Measurements from ENCODE around the gene HIC1.
A peak's percentile ranks its signal among the peaks of the same experiment; 100 is the strongest.

Gene HIC1

DNA sequence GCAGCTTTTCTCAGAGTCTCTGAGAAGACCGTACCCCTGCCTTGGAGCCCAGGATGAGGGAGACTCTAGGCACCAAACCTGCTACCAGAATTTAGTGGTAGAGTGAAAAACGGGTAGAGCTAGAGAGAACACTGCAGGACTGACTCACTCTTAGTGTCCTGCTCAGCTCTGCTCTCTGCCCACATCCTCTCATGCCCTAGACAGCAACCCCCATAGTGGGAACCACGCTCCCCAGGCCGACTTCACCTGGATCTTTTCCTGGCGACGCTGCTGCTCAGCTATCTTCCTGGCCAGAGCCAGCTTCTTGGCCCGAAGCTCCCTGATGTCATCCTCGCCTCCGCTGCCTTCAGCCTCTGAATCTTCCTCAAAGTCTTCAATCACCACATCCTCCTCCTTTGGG is 26.7 kb downstream of the HIC1 start:
- DNase-seq (ENCODE audit: low spot score), result no peak

DNA sequence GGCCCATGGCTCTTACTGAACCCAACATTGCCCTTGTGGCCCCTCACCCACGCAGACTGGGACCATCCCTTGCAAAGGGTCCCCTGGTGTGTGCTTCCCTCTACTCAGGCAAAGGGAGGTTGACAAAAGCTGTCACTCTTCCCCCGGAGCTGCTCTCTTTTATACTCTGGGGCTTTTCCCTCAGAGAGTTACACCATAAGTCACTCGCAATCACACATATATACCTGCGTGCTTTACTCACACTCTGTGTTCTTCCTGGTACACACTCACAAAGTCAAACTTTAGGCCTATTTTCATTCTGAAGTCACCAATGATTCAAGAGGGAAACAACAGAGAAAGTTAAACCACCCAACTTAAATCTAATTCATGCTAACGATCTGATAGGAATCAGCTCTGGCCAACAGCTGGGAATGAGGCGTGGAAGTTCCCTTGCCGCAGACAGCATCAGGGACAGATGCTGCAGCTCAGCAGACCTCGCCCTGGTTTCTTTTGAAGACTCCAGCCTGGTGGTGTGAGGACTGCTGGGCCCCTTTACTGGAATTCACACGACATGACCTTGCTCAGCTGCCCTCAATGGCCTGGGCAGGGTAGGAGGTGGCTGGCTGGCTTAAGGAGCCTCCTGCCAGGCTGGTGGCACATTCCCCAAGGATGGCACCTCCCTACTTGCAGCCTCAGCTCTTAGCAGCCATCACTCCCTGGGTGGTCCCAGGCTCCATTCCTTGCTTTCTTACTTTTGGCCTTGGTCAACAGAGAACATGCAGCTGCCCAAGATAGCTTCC is 27.3 kb downstream of the HIC1 start:
- DNase-seq (ENCODE audit: low spot score), result no peak

DNA sequence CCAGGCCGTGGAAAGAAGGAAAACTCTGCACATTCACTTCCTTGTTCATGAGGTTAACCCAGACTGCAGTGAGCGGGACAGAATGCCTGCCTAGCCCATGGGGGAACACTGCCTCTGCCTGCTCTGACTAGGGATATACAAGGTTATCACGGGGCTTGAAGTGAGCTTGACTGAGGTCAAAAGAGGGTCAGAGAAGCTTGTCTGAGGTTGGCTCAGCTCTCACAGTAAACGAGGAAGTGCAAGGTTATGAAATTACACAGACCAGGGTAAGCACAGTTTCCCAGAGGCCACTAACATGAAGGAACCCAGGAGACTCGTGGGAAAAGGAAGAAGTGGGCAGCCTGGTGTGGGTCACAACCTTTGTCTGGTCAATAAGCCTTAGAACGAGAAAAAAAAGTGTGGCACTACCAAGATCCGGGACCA is 28.7 kb downstream of the HIC1 start:
- DNase-seq (ENCODE audit: low spot score), result no peak

DNA sequence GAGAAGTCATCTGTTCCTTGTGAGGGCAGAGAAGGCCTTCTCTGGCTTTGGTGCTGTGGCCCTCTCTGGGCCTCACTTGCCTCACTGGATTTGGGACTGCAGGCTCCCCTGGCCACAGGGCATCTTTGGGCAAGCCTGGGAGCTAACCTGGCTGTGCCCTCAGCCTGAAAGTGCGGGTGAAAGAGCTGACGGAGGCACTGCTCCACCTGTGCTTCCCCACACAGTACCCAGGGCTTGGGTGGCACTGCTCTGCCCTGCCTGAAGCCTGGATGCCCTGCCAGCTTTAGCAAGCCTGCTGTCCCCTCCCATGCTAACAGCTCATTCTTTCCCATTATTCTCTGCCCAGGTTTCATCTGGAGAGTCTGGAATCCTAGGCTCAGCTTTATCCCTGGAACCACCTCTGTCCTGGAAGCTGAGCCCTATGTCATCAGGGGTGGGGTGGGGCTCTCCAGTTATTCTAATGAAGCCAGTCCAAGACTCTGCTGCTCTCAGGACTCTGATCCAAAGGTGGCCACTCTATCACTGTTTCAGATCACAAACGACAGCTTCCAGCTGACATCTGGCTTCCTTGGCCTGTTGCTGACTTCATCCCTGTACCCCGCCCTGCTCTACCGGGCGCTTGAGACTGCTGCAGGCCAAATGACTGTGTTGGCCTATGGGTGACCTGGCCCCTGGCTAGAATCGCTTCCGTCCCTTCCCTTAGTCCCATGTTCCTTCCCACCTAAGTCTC is 29.3 kb downstream of the HIC1 start:
- DNase-seq (ENCODE audit: low spot score), result no peak

DNA sequence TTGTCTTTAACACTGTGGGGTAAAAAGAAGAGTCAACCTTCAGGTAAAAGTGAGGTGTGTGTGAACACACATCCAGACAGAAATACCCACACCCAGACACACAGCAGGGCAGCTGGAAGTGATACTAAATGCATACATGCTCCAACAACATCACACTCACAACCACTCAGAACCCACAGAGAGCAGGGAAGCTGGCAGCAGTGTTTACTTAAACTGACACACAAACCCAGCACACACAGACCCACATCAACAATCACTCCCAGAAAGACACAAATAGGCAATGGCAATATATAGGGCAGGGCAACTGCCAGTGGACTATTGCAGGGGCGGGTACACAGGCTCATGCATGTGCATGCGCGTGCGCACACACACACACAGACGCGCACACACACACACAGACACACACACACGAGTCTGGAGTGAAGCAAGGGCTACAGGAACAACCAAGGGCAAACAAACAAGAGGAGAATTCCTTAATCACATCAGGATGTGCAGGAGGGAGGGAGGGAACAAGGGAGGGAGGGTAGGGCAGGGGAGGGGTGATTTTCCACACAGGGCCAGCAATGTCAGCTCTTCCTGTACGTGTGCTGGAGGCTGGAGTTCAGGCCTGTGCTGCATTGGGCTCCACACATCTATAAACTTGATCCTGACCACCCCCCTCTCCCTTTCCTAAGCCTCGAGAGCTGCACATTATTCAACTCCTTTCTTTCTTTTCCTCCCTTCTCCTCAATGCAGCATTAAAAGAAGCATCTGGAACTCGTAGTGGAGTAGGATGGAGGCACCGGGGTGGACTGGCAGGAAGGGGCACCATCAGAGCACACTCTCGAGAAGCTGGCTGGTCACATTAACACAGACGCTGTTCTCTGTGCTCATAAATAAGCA is 30.1 kb downstream of the HIC1 start:
- DNase-seq (ENCODE audit: low spot score), result no peak

DNA sequence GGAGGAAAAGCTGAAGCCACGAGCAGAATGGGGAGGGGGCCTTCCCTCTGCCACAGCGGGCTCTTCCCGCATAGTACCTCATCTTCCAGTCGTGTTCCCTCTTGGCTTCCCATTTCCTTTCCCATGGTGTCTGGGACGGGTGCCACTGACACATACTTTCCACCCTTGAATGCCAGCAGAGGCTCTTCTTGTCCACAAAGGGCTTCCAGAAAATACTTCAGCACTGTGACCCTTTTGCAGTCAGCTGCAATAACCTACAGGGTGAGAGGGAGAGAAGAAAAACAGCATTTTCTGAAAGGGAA is 30.7 kb downstream of the HIC1 start:
- DNase-seq (ENCODE audit: low spot score), result no peak

DNA sequence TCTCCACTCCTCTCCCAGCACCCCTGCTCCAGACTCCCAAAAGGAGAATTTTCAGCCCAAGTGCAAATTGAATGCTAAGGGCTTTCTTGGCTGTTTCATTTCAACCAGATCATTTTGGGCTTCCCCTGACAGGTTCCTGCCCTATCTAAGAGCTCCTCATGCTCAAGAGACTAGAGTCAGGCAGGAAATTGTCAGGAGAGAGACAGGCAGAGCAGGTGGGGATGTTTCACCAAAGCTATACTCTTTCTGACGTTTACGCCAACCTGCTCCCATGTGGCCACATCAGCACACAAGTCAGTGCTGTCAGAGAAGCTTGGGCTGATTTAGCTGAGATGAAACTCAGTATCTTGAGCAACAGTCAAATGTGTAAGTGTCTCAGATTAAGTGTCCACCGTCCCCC is 31.4 kb downstream of the HIC1 start:
- no peak for DNase-seq (ENCODE audit: low spot score)

DNA sequence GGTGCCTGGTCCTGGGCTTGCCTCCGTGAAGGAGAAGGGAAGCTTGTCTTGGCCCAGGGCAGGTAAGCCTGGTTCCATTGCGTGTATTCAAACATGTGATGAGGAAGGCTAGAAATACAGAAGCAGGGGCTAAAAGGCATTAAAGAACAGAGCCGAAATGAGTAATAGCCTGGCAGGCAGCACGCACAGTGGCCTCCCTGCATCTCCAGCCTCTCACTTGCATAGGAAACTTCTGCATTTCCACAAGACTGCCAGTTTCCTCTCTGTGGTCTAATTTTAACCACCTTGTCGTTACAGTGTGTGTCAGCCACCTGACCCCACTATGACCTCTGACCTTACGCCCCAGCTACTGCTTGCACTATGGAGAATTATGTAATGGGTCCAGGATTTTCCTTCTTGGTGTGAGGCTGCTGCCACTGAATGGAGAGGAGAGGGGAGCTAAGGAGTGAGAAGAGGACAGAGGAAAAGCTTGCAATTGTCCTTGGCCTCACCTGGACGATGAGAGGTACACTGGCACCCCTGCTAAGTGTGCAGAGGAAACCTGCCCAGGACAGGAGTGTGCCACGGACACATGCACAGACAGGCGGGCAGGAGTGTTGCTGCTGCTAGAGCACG is 32.8 kb downstream of the HIC1 start:
- no peak for DNase-seq (ENCODE audit: low spot score)

DNA sequence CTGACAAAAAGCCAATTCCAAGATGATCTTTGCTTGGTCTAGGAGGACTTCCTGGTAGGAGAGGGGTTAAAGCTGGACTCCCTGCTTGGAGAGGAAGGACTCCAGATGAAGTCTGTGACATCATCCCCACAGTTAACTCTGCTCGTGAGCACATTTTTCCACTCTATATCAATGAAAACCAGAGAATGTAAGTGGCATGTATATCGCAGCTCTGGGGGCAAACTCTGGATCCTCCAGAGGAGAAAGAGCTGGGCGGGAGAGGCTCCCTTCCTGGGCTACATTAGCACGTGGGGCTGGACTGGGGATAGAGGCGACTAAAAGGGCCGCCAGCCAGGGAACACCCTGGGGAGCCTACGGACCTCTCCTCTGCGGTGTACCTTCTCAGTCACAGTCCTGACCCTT is 34.1 kb downstream of the HIC1 start:
- no peak for DNase-seq (ENCODE audit: low spot score)

DNA sequence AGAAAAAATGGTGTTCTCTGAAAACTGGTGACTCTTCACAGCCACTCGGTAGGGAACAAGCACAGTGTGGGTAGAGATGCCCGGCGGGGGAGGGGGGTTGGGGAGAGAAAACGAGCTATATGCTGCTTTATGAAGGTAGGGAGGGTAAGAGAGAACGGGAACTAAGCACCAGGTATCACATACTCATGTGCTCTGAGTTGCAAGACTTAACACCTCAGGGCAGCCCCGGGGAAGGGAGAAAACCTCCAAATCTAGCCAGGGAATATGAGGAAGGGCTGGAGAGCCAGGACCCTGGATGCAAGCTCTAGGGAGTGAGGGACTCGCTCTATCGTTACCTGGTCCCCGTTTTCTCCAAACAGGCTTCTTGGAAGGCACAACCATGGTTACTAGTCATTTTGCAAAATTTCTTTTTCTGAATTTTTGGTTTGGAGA is 35.3 kb downstream of the HIC1 start:
- DNase-seq (ENCODE audit: low spot score), result no peak

DNA sequence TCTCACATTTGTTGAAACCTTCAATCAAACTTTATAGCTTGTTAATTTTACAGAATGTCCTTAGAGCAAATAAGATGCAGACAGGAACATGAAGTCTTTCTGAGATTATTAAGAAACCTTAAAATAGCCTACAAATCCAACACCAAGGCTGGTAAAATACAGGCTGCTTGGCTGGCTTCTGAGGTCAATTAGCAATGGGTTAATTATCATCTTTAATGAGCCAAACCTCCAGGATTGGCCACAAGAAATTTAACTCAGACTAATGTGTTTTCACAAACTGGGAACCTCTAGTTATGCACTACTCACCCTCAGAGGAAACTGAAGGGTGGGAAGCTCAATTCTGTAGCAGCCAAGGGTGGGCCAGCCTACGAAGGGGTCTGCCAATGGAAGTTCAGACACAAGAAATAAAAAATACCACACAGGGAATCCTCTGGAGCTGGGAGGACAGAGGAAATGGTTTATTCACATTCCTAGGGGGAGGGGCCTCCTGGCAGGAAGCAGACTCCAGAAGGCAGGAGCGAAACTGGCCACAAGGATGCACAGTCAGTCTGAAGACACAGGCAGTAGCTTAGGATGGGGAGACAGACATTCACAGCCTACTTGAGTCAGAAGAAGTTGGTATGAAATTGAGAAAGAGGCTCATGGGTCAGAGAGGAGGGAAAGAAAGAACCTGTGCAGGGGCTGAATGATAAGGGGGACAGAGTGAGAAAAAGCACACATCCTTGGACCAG is 36.1 kb downstream of the HIC1 start:
- DNase-seq (ENCODE audit: low spot score), result peak; percentile 86

DNA sequence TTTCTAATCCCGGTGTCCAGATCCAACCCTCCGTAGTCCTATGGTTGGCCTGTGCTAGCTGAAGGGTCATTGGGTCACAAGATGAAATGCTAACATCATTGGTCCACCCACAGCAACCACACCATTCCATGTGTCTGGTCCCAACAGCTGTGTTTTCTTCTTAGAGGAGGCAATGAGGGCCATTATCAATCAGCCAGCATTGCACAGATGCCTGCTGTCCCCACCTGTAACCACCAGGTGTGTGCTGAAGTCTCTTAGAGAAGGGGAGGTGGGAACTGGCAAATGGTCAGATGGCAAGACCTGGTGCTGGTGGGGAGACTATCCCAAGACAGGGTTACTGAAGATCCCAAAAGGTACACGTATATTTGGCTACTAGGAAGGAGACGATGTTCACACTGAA is 37.4 kb downstream of the HIC1 start:
- DNase-seq (ENCODE audit: low spot score), result no peak

DNA sequence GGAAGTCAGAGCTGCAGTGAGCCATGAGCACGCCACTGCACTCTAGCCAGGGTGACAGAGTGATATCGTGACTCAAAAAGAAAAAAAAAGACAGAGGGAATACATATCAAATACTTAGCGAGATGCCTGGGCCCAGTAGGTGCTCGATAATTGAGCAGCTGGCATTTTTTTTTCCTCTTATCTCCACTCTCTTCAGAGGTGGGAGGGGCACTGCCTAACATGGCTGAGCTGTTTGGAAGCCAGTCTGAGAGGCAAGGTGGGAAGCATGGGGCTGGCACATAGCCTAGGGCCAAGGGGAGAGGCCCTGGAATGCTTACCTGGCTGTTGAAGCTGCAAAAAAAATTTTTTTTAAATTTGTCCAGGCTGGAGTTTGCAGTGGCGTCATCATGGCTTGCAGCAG is 38.4 kb downstream of the HIC1 start:
- DNase-seq (ENCODE audit: low spot score), result no peak

DNA sequence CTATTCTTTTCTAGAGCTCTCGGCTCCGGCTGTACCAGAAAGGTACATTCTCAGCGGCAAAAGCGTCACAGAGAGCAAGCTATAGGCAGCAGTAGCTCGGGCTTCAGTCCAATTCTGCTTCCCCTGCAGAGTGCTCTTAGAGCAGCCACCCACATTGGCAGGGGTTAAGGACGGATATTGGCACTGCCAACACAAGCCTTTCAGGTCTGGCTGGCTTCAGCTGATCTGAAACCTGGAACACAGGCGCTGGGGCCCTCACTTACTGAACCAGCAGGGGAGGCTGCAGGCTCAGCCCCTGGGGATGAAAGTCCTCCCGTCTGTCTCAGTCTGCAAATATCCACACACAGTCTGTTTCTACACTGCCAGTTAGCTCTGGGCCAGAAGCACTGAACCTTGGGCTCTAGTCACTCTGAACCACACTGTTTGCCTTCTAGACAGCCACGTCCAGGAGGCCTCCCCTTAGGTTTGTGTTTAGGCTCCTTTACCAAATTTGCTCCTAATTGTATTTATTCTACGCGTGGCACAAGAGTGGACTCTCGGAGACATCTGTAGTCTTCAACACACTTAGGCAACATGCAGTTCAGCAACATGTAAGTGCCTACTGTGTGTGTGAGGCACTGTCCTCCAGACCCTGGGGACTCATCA is 40.1 kb downstream of the HIC1 start:
- DNase-seq (ENCODE audit: low spot score), result no peak

DNA sequence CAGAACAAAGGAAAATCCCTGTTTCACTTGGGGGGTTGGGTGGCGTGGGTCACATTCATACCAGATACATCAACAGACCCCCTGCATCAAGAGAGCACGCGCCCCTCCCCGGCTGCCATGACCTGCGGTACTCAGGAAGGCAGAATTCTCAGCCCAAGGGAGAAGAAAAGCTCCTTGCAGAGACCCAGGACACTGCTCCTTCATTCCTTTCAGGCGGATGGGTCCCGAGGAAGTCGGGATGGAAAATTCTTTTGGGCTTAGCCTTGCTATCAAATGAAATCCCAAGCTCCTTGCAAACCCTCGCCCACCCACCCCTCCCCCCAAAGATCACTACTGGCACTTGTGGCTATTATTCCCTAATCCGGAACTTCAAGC is 40.6 kb downstream of the HIC1 start:
- no peak for DNase-seq (ENCODE audit: low spot score)

DNA sequence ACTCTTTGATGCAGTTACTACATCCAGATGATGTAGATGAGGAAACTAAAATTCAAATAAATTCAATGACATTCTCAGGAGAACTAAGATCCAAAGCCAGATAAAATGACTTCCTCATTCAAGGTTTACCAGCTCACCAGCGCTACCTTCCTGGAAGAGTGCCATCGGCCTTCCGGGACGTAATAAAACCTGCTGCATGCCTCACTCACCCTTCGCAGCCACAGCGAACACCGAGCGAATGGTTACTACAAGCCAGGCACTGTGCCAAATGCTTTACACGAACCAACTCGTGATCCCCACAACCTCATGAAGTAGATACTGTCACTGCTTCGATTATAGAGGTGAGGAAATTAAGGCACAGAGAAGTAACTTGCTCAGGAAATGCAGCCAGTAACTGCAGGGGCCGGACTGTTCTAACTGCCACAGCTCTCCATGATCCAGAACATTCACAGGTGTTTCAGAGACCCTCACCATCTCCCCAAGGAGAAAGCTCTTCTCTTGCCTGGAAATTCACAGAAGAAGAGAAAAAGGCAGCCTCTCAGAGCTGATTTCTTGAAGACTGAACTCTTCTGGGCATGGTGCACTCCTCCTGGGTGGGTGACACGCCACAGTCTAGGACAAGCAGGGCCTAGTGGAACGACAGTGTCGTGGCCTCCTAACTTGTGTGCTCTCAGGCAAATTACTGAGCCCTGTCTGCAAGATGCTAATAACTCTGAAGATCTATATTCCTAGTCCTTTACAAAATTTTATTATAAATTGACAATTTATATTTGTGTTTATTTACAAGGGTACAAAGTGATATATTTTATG is 46.8 kb downstream of the HIC1 start:
- no peak for DNase-seq (ENCODE audit: low spot score)

DNA sequence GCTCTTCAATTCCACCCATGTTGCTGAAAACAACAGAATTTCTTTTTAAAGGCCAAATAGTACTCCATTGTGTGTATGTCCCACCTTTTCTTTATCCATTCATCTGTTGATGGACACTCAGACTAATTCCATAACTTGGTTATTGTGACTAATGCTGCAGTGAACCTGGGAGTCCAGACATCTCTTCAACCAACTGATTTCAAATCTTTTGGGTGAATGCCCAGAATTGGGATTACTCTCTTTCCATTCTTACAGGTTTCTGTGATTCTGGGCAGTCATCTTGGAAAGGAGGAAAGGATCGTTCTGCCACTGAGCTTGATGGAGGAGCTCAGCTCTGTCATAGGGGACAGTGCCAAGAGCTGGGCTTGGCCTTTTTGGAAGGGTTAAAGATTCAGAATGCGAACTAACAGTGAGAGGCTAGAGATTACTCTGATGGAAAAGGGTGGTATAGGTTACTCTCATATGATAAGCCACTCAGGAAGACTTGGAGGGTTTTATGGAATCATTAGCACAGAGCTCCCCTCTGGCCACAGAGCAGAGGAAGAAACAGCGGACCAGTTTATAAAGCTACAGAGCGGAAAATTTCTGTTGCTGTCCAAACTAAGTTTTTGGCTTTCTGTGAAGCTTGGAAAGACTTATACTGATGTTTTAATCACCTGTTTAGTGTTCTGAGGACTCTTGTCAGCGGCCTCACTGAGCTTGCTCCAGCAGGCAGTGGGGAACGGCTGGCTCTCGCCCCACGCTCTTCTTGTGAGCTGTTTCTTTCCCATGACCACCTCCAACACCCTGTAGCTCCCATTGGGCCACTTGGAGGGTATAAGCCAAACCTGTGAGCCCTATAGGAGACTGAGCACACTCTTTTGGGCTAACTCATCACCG is 48.3 kb downstream of the HIC1 start:
- DNase-seq (ENCODE audit: low spot score), result no peak

DNA sequence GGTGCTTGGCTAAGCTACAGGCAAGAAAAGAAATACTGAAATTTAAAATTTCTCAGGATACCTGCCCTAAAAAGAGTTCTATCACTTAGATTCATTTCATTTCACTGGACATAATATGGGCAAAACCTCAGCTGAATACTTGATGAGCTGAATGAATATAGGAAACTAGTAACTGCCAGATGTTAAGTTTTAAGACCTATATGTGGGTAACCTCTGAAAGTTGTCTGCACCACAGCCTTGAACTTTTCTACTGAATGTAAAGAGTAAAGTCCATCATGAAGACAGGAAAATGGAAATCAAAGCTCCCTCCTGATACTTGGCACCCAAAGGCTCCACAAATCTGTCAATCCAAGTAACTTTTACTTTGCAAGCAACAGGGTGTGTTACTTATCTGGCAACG is 50.8 kb downstream of the HIC1 start:
- DNase-seq (ENCODE audit: low spot score), result no peak

DNA sequence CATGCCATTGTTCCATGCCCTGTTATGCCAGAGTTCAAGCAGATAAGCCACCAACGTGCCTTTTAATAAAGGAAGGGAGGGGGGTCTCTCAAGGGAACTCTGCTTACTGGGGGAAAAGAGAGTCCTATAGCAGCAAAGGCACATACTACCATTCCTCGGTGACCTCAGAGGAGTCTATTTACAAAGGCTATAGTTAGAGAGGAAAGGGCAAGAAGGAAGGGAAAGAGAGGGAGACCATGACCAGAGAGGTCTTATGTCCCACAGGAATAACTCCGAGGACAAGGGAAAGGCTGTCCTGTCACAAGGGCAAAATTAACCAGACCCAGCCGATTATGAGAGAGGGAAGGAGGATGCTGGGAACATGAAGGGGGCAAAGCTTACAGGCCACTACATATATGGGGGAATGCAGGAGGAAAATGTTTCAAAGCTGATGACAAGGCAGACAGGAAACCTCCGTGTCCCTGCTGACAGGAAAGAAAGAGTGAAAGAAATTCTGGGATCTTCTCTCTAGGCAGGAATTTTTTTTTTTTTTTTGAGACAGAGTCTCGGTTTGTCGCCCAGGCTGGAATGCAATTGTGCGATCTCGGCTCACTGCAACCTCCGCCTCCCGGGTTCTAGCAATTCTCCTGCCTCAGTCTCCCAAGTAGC is 51.5 kb downstream of the HIC1 start:
- DNase-seq (ENCODE audit: low spot score), result no peak
